Fibroblast of upper back skin (primary cell): ENCODE results near the gene TMEM205.
"Not testable (repeated sequence)": the region's sequence is repeated elsewhere in the genome, so short reads cannot be mapped to it uniquely, and the experiment has no call there.

Source experiments
- DNase-seq: peaks from one replicate; pipeline ENCODE4 v3.0.0-alpha.2; 2013

The TMEM205 gene

GRCh38 chr19:11338569-11339253 is 7.4 kb downstream of the TMEM205 start:
- DNase-seq, result no peak

- no peak for DNase-seq
These were observed 7.9 kb downstream of the TMEM205 start for GRCh38 chr19:11338121-11338520.

GRCh38 chr19:11337080-11337479 is 9.0 kb downstream of the TMEM205 start:
- DNase-seq, result no peak

- DNase-seq, result no peak
These were observed 10.5 kb downstream of the TMEM205 start for GRCh38 chr19:11335449-11336146.

GRCh38 chr19:11333838-11334237 is 12.2 kb downstream of the TMEM205 start:
- DNase-seq, result not testable (repeated sequence)

- no peak for DNase-seq
These were observed 13.2 kb downstream of the TMEM205 start for GRCh38 chr19:11332822-11333221.

GRCh38 chr19:11331502-11331901 is 14.6 kb downstream of the TMEM205 start:
- DNase-seq, result no peak

GRCh38 chr19:11330127-11330526 is 15.9 kb downstream of the TMEM205 start:
- DNase-seq, result no peak

- DNase-seq, result no peak
These were observed 20.5 kb downstream of the TMEM205 start for GRCh38 chr19:11325544-11325943.

- DNase-seq, result no peak
These were observed 21.2 kb downstream of the TMEM205 start for GRCh38 chr19:11324748-11325389.

GRCh38 chr19:11324079-11324661 is 21.9 kb downstream of the TMEM205 start:
- peak; percentile 93 for DNase-seq

- DNase-seq, result no peak
These were observed 22.4 kb downstream of the TMEM205 start for GRCh38 chr19:11323601-11324078.

GRCh38 chr19:11322269-11323024 is 23.6 kb downstream of the TMEM205 start:
- DNase-seq, result no peak

- no peak for DNase-seq
These were observed 24.6 kb downstream of the TMEM205 start for GRCh38 chr19:11321191-11322126.

- DNase-seq, result not testable (repeated sequence)
These were observed 25.6 kb downstream of the TMEM205 start for GRCh38 chr19:11320278-11320995.

- DNase-seq, result no peak
These were observed 39.7 kb downstream of the TMEM205 start for GRCh38 chr19:11306337-11306736.

GRCh38 chr19:11304936-11305335 is 41.1 kb downstream of the TMEM205 start:
- DNase-seq, result no peak

GRCh38 chr19:11300811-11301120 is 45.3 kb downstream of the TMEM205 start:
- no peak for DNase-seq

GRCh38 chr19:11299946-11300810 is 45.9 kb downstream of the TMEM205 start:
- DNase-seq, result no peak

- peak; percentile 11 for DNase-seq
These were observed 49.8 kb downstream of the TMEM205 start for GRCh38 chr19:11296264-11296663.
